ENCODE data around the gene PANK4.

Gene PANK4

GRCh38 chr1:2557482-2558400 lies 31.3 kb upstream of the PANK4 start:
- no peak for TF ChIP-seq CTCF (IDR thresholded peaks at IDR 0.05; ENCODE audit: control insufficient read depth, insufficient read depth, low read depth, low read length, missing control alignments)
- no peak overlapping the region for H3K4me3 ChIP-seq (ENCODE audit: control insufficient read depth, low read depth, low read length)
- no peak for DNase-seq (ENCODE audit: low read depth)

GRCh38 chr1:2556678-2557481 lies 30.5 kb upstream of the PANK4 start:
- H3K4me3 ChIP-seq (ENCODE audit: control insufficient read depth, low read depth, low read length) = peak overlapping the region; percentile 76
- no peak for DNase-seq (ENCODE audit: low read depth)
- no peak for TF ChIP-seq CTCF (IDR thresholded peaks at IDR 0.05; ENCODE audit: control insufficient read depth, insufficient read depth, low read depth, low read length, missing control alignments)

- no peak for DNase-seq (ENCODE audit: low read depth)
- TF ChIP-seq CTCF (IDR thresholded peaks at IDR 0.05; ENCODE audit: control insufficient read depth, insufficient read depth, low read depth, low read length, missing control alignments) = no peak
- H3K4me3 ChIP-seq (ENCODE audit: control insufficient read depth, low read depth, low read length) = peak within 1 kb of the TSS; percentile 76
These were observed 29.9 kb upstream of the PANK4 start, which contains the start of gene TNFRSF14 for GRCh38 chr1:2556277-2556677. TNFRSF14 (plus strand) TSS chr1:2556371; CDS start chr1:2556665, 294 bp downstream.

- H3K4me3 ChIP-seq (ENCODE audit: control insufficient read depth, low read depth, low read length) = peak overlapping the region; percentile 76
- TF ChIP-seq CTCF (IDR thresholded peaks at IDR 0.05; ENCODE audit: control insufficient read depth, insufficient read depth, low read depth, low read length, missing control alignments) = no peak
- DNase-seq (ENCODE audit: low read depth) = no peak
These were observed 29.4 kb upstream of the PANK4 start for GRCh38 chr1:2555634-2556276.

GRCh38 chr1:2554621-2555387 lies 28.4 kb upstream of the PANK4 start:
- TF ChIP-seq CTCF (IDR thresholded peaks at IDR 0.05; ENCODE audit: control insufficient read depth, insufficient read depth, low read depth, low read length, missing control alignments) = peak; percentile 43
- DNase-seq (ENCODE audit: low read depth) = no peak
- H3K4me3 ChIP-seq (ENCODE audit: control insufficient read depth, low read depth, low read length) = no peak overlapping the region
